IMR-90 (cell line): Measurements from ENCODE around the gene CCDC148. TPM values are rescaled to one million over a fixed set of nuclear protein-coding genes. Genes with fewer than 3 reads are reported as not detected.

Experiments used
- ATAC-seq: fragments of 200-7000 bp; cut with Tn5 transposase; 2 replicates; pipeline ENCODE4 v1.9.1; 2020; ENCODE audit warnings: low read depth, mild to moderate bottlenecking, moderate library complexity
- BruUV-seq: library from RNA; stranded (reverse); fragments of 400-500 nt; replicated peaks from 2 replicates; lab custom pipeline; 2021; lab: Mats Ljungman, UMichigan
- CTCF ChIA-PET: fragments of 300-600 bp; formaldehyde crosslinking; extraction: SDS; loops from one replicate; lab custom pipeline; 2021; ENCODE audit warnings: antibody characterized with exemption; lab: Yijun Ruan, JAX
- POLR2A ChIA-PET: fragments of 300-600 bp; sonication (Branson Sonifier 250); formaldehyde crosslinking; loops from one replicate; lab custom pipeline; 2022; ENCODE audit warnings: antibody characterized with exemption; ENCODE audit not compliant: unreplicated experiment; lab: Charles Lee
- DNase-seq: peaks from one replicate; pipeline ENCODE4 v3.0.0; 2013
- H2AFZ ChIP-seq: replicated peaks from 2 replicates; pipeline ENCODE3; 2013; ENCODE audit warnings: low read length, mild to moderate bottlenecking; ENCODE audit not compliant: poor library complexity
- H2AK5ac ChIP-seq: 2 replicates; pipeline ENCODE4 v1.6.1; 2013; ENCODE audit warnings: low read depth, low read length, inconsistent platforms
- H2AK9ac ChIP-seq: replicated peaks from 2 replicates; pipeline ENCODE3; 2013; ENCODE audit warnings: mild to moderate bottlenecking, low read depth, low read length, moderate library complexity; ENCODE audit not compliant: poor library complexity
- H2BK120ac ChIP-seq: 2 replicates; pipeline ENCODE4 v1.6.1; 2013; ENCODE audit warnings: low read depth, low read length, inconsistent platforms
- H2BK15ac ChIP-seq: 3 replicates; pipeline ENCODE4 v1.6.1; 2013; ENCODE audit warnings: low read depth, low read length, inconsistent platforms
- H2BK20ac ChIP-seq: 2 replicates; pipeline ENCODE4 v1.6.1; 2013; ENCODE audit warnings: low read depth, mild to moderate bottlenecking, inconsistent platforms, low read length, moderate library complexity
- H2BK5ac ChIP-seq: 2 replicates; pipeline ENCODE4 v1.6.1; 2013; ENCODE audit warnings: mild to moderate bottlenecking, low read depth, low read length, inconsistent platforms; ENCODE audit not compliant: poor library complexity, severe bottlenecking
- H3K14ac ChIP-seq: replicated peaks from 2 replicates; pipeline ENCODE4 v1.6.1; 2013; ENCODE audit warnings: low read depth, low read length, inconsistent platforms
- H3K18ac ChIP-seq: 2 replicates; pipeline ENCODE4 v1.6.1; 2013; ENCODE audit warnings: low read depth, low read length, control low read depth
- H3K23ac ChIP-seq: 2 replicates; pipeline ENCODE4 v1.6.1; 2013; ENCODE audit warnings: low read depth, low read length, inconsistent platforms
- H3K27ac ChIP-seq: 2 replicates; pipeline ENCODE4 v1.5.1; 2013; ENCODE audit warnings: mild to moderate bottlenecking, control low read depth, low read length; ENCODE audit not compliant: insufficient read depth
- H3K27me3 ChIP-seq: 2 replicates; pipeline ENCODE4 v1.6.1; 2013; ENCODE audit warnings: low read length; ENCODE audit not compliant: control insufficient read depth, insufficient read depth
- H3K36me3 ChIP-seq: 2 replicates; pipeline ENCODE4 v1.6.1; 2013; ENCODE audit warnings: low read length, mixed read lengths; ENCODE audit not compliant: control insufficient read depth, insufficient read depth
- H3K4ac ChIP-seq: 2 replicates; pipeline ENCODE4 v1.6.1; 2013; ENCODE audit warnings: low read depth, low read length, inconsistent platforms
- H3K4me1 ChIP-seq: 2 replicates; pipeline ENCODE4 v1.6.1; 2013; ENCODE audit warnings: low read length, mixed read lengths; ENCODE audit not compliant: control insufficient read depth, insufficient read depth
- H3K4me2 ChIP-seq: 2 replicates; pipeline ENCODE4 v1.6.1; 2013; ENCODE audit warnings: low read depth, mild to moderate bottlenecking, control low read depth, low read length, moderate library complexity
- H3K4me3 ChIP-seq: 2 replicates; pipeline ENCODE4 v1.5.1; 2013; ENCODE audit warnings: low read depth, mild to moderate bottlenecking, control low read depth, low read length, moderate library complexity; ENCODE audit not compliant: insufficient read depth
- H3K56ac ChIP-seq: 2 replicates; pipeline ENCODE4 v1.6.1; 2013; ENCODE audit warnings: low read length, inconsistent platforms; ENCODE audit not compliant: insufficient read depth; ENCODE audit errors: extremely low read depth
- H3K79me1 ChIP-seq, 2 experiments: 2 replicates each; pipeline ENCODE4 v1.6.1; 2013; ENCODE audit warnings: low read length in 2 of 2, inconsistent platforms in 1 of 2, low read depth in 1 of 2
- H3K9ac ChIP-seq: 2 replicates; pipeline ENCODE4 v1.6.1; 2013; ENCODE audit warnings: low read depth, low read length, control low read depth
- H3K9me1 ChIP-seq: 2 replicates; pipeline ENCODE4 v1.6.1; 2013; ENCODE audit warnings: low read length, inconsistent platforms; ENCODE audit not compliant: insufficient read depth
- H3K9me3 ChIP-seq: 2 replicates; pipeline ENCODE4 v1.6.1; 2013; ENCODE audit warnings: low read length; ENCODE audit not compliant: control insufficient read depth, insufficient read depth
- H4K20me1 ChIP-seq: 2 replicates; pipeline ENCODE4 v1.6.1; 2013; ENCODE audit warnings: low read length, inconsistent platforms; ENCODE audit not compliant: insufficient read depth
- H4K5ac ChIP-seq: 2 replicates; pipeline ENCODE4 v1.6.1; 2013; ENCODE audit warnings: mild to moderate bottlenecking, low read depth, low read length, control low read depth
- H4K8ac ChIP-seq, 2 experiments: 2 replicates each; pipeline ENCODE4 v1.6.1; 2013; ENCODE audit warnings: low read depth in 2 of 2, low read length in 2 of 2, control low read depth in 1 of 2, inconsistent platforms in 1 of 2
- H4K91ac ChIP-seq: 2 replicates; pipeline ENCODE4 v1.6.1; 2013; ENCODE audit warnings: low read depth, low read length, inconsistent platforms; ENCODE audit not compliant: insufficient read depth
- BHLHE40 ChIP-seq: fragments of 150-350 bp; IDR thresholded peaks from 2 replicates; pipeline ENCODE4 v1.6.1; 2016; ENCODE audit warnings: mild to moderate bottlenecking, low read depth, low read length
- CEBPB ChIP-seq: IDR thresholded peaks from 2 replicates; pipeline ENCODE4 v1.6.1; 2012; ENCODE audit warnings: low read depth, low read length, improper control_type of control experiment
- CHD1 ChIP-seq: IDR thresholded peaks from 2 replicates; pipeline ENCODE4 v1.6.1; 2012; ENCODE audit warnings: low read depth, low read length, improper control_type of control experiment
- CTCF ChIP-seq: conservative IDR thresholded peaks from 2 replicates; pipeline ENCODE4 v1.5.1; 2012; ENCODE audit warnings: mild to moderate bottlenecking, low read depth, low read length, improper control_type of control experiment
- ELK1 ChIP-seq: fragments of 150-350 bp; IDR thresholded peaks from 2 replicates; pipeline ENCODE4 v1.6.1; 2016; ENCODE audit warnings: low read depth, mild to moderate bottlenecking, low read length, moderate library complexity, borderline replicate concordance
- FOS ChIP-seq: fragments of 150-350 bp; IDR thresholded peaks from 2 replicates; pipeline ENCODE4 v1.6.1; 2016; ENCODE audit warnings: low read depth, low read length
- MAFK ChIP-seq: IDR thresholded peaks from 2 replicates; pipeline ENCODE4 v1.6.1; 2012; ENCODE audit warnings: low read depth, low read length, improper control_type of control experiment
- MAZ ChIP-seq: IDR thresholded peaks from 2 replicates; pipeline ENCODE4 v1.6.1; 2012; ENCODE audit warnings: low read depth, mild to moderate bottlenecking, low read length, improper control_type of control experiment, moderate library complexity, borderline replicate concordance
- MXI1 ChIP-seq: IDR thresholded peaks from 2 replicates; pipeline ENCODE4 v1.6.1; 2012; ENCODE audit warnings: low read depth, mild to moderate bottlenecking, low read length, moderate library complexity, borderline replicate concordance
- NFE2L2 ChIP-seq: fragments of 150-350 bp; IDR thresholded peaks from 2 replicates; pipeline ENCODE4 v1.6.1; 2016; ENCODE audit warnings: low read depth, mild to moderate bottlenecking, low read length
- POLR2A ChIP-seq: IDR thresholded peaks from 2 replicates; pipeline ENCODE4 v1.6.1; 2012; ENCODE audit warnings: mild to moderate bottlenecking, low read depth, low read length
- RAD21 ChIP-seq: IDR thresholded peaks from 2 replicates; pipeline ENCODE4 v1.6.1; 2012; ENCODE audit warnings: low read length, improper control_type of control experiment
- RCOR1 ChIP-seq: IDR thresholded peaks from 2 replicates; pipeline ENCODE4 v1.6.1; 2012; ENCODE audit warnings: mild to moderate bottlenecking, low read length, improper control_type of control experiment; ENCODE audit not compliant: insufficient replicate concordance
- RFX5 ChIP-seq: IDR thresholded peaks from 2 replicates; pipeline ENCODE4 v1.8.0; 2012; ENCODE audit warnings: low read depth, mild to moderate bottlenecking, low read length, moderate library complexity
- SMC3 ChIP-seq: fragments of 150-350 bp; IDR thresholded peaks from 2 replicates; pipeline ENCODE4 v1.6.1; 2016; ENCODE audit warnings: low read depth, mild to moderate bottlenecking, antibody characterized with exemption, low read length, moderate library complexity
- USF2 ChIP-seq: fragments of 150-350 bp; IDR thresholded peaks from 2 replicates; pipeline ENCODE4 v1.6.1; 2017; ENCODE audit warnings: mild to moderate bottlenecking, antibody characterized with exemption, low read length, low read depth
- WGBS, 2 experiments: methylation state at CpG; one replicate each; pipeline versions ENCODE4 v1.1.5 to v1.1.7; 2013; ENCODE audit warnings: missing lambda C conversion rate in 2 of 2; ENCODE audit not compliant: insufficient read length in 1 of 2; ENCODE audit errors: extremely low coverage in 2 of 2; 5-methylcytosine and 5-hydroxymethylcytosine counted together
- dilution Hi-C: fragments of 300-500 bp; cut with HindIII; formaldehyde crosslinking; loops from one replicate; pipeline ENCODE4 v1.14.3; 2018; ENCODE audit warnings: low sequenced_read_pairs; ENCODE audit not compliant: unreplicated experiment
- in situ Hi-C: fragments of 300-500 bp; cut with MboI; formaldehyde crosslinking; loops from 3 replicates; pipeline ENCODE4 v1.14.3; 2019; ENCODE audit warnings: low sequenced_read_pairs, inconsistent platforms, mixed read lengths
- intact Hi-C: fragments of 100-400 bp; cut with micrococcal nuclease; formaldehyde crosslinking; loops from 2 replicates; pipeline ENCODE4 v1.10.0; 2022
- polyA plus RNA-seq, 3 experiments: library from polyadenylated mRNA; depleted of rRNA; stranded (reverse); fragments of >200 nt; gene quantifications; 2 replicates each; pipeline ENCODE4 v1.2.3, GENCODE V29; 2012; ENCODE audit warnings: low replicate concordance in 1 of 3
- total RNA-seq: library from RNA; depleted of rRNA; stranded (reverse); fragments of >200 nt; gene quantifications from 2 replicates; pipeline ENCODE4 v1.2.3, GENCODE V29; 2012

CCDC148 gene
- total and polyA plus RNA-seq, 2 of the 4 experiments (the other 2 are of a cell fraction), result 0.18 to 0.31 TPM

DNA sequence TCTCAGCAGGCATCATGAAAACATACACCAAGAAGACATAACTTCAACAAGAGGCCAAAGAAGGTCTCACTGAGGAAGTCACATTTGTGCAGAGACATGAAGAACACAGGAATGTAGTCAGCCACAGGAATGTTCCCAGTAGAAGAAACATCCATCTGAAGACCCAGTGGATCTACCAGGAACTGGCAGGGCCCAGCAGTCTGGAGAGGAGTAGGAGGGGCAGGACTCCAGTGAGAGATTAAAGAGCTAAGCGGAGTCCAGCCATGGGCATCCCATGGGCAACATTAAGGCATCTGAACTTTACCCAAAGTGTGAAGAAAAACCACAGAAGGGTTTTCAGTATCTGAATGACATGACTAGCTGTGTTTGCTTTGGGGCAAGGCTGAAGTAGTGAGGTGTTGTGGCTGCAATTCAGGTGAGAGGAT is 251.8 kb downstream of the CCDC148 start:
- POLR2A ChIA-PET, result no interaction called here
- no peak for TF ChIP-seq FOS
- TF ChIP-seq USF2, result no peak
- TF ChIP-seq CEBPB, result no peak
- TF ChIP-seq ELK1, result no peak
- TF ChIP-seq MAZ, result no peak
- no peak for TF ChIP-seq MXI1
- TF ChIP-seq SMC3, result no peak
- TF ChIP-seq CHD1, result no peak
- TF ChIP-seq RCOR1, result no peak
- no peak for TF ChIP-seq NFE2L2
- TF ChIP-seq RFX5, result no peak
- no peak for TF ChIP-seq POLR2A
- no peak for TF ChIP-seq BHLHE40
- TF ChIP-seq CTCF, result no peak
- no peak for TF ChIP-seq RAD21
- no peak for TF ChIP-seq MAFK
- intact Hi-C loops, result no loop called here

More for the DNA sequence above, 251.8 kb downstream of the CCDC148 start:
- no peak overlapping the region for H2BK120ac ChIP-seq
- H3K27me3 ChIP-seq, result no peaks in the 10 kb centered on the region
- H2BK20ac ChIP-seq, result no peak overlapping the region
- H3K9me3 ChIP-seq, result no peaks in the 10 kb centered on the region
- H3K9me1 ChIP-seq, result no peaks in the 10 kb centered on the region
- no peak overlapping the region for H4K8ac ChIP-seq
- ATAC-seq (no peak), DNase-seq (no peak)
- no peak overlapping the region for H2BK5ac ChIP-seq
- no peak overlapping the region for H3K4me3 ChIP-seq
- no peak overlapping the region for H2AK9ac ChIP-seq
- no peak overlapping the region for H3K4ac ChIP-seq
- H3K14ac ChIP-seq, result no peak overlapping the region
- no peak overlapping the region for H4K91ac ChIP-seq
- CTCF ChIA-PET, result interaction anchor here (1.3 kb wide), 1 partner anchor 10 kb away, joined by 3 read pairs; no protein-coding TSS in a partner anchor
- H3K36me3 ChIP-seq, result no peaks in the 10 kb centered on the region
- no peak overlapping the region for H2BK15ac ChIP-seq
- H4K5ac ChIP-seq, result no peak overlapping the region
- H4K20me1 ChIP-seq, result no peaks in the 10 kb centered on the region
- WGBS, 2 experiments, result 83% methylated on average over 1 of the region's 1 CpG; no CpG with 5 or more reads in 1 of the 2 experiments
- no peak overlapping the region for H3K27ac ChIP-seq
- H2AFZ ChIP-seq, result no peak overlapping the region
- in situ Hi-C loops (no loop called here), dilution Hi-C loops (no loop called here)
- no peaks in the 10 kb centered on the region for H3K79me1 ChIP-seq
- no peak overlapping the region for H3K23ac ChIP-seq
- no peak overlapping the region for H3K56ac ChIP-seq
- H3K9ac ChIP-seq, result no peak overlapping the region
- BruUV-seq, result no TSS peak
- H3K4me1 ChIP-seq, result no peaks in the 10 kb centered on the region
- H3K18ac ChIP-seq, result no peak overlapping the region
- H3K4me2 ChIP-seq, result no peak overlapping the region
- H2AK5ac ChIP-seq, result no peak overlapping the region
